Testis (tissue), 2 donors: Measurements from ENCODE around the gene APOBEC3A.

Experiments used
- POLR2A ChIP-seq: fragments of 450-650 bp; IDR thresholded peaks from one replicate; pipeline ENCODE4 v1.6.1; 2017; ENCODE audit warnings: antibody characterized with exemption, mild to moderate bottlenecking, moderate library complexity
- TF ChIP-seq, protein P1 (sequence below), 3 experiments: fragments of 450-650 bp in 2 of 3; fragments of 200-600 bp in 1 of 3; sonication (generic) in 1 of 3; IDR thresholded peaks; one replicate each; pipeline ENCODE4 v1.5.1; 2016 to 2019; ENCODE audit warnings: antibody characterized with exemption in 3 of 3, mild to moderate bottlenecking in 2 of 3, moderate library complexity in 1 of 3

GRCh38 chr22:38974826-38975175 lies 17.4 kb downstream of the APOBEC3A start:
- TF ChIP-seq, protein P1, sequence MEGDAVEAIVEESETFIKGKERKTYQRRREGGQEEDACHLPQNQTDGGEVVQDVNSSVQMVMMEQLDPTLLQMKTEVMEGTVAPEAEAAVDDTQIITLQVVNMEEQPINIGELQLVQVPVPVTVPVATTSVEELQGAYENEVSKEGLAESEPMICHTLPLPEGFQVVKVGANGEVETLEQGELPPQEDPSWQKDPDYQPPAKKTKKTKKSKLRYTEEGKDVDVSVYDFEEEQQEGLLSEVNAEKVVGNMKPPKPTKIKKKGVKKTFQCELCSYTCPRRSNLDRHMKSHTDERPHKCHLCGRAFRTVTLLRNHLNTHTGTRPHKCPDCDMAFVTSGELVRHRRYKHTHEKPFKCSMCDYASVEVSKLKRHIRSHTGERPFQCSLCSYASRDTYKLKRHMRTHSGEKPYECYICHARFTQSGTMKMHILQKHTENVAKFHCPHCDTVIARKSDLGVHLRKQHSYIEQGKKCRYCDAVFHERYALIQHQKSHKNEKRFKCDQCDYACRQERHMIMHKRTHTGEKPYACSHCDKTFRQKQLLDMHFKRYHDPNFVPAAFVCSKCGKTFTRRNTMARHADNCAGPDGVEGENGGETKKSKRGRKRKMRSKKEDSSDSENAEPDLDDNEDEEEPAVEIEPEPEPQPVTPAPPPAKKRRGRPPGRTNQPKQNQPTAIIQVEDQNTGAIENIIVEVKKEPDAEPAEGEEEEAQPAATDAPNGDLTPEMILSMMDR (IDR thresholded peaks at IDR 0.05) = no peak
- no peak for TF ChIP-seq POLR2A
